HL-60 (cell line): Measurements from ENCODE around the gene JAGN1.
"Not testable (repeated sequence)": the region's sequence is repeated elsewhere in the genome, so short reads cannot be mapped to it uniquely, and the experiment has no call there.

Experiments
- DNase-seq, 2 experiments: peaks; one replicate each; pipeline ENCODE4 v3.0.0-alpha.2; 2010 to 2020; ENCODE audit warnings: low read depth in 1 of 2, low spot score in 1 of 2
- H3K27ac ChIP-seq: fragments of 250-450 bp; sonication (Bioruptor Pico); replicated peaks from 2 replicates; pipeline ENCODE4 v1.5.1; 2020; ENCODE audit warnings: mild to moderate bottlenecking, moderate library complexity
- H3K27me3 ChIP-seq: fragments of 250-450 bp; sonication (Bioruptor Pico); 2 replicates; pipeline ENCODE4 v1.5.1; 2021; ENCODE audit warnings: mild to moderate bottlenecking, moderate library complexity; ENCODE audit not compliant: insufficient read depth, poor library complexity, severe bottlenecking
- H3K4me3 ChIP-seq: replicated peaks from 2 replicates; pipeline ENCODE4 v1.5.1; 2011; ENCODE audit warnings: mild to moderate bottlenecking, control low read depth, low read length; ENCODE audit not compliant: insufficient read depth
- CTCF ChIP-seq: IDR thresholded peaks from one replicate; pipeline ENCODE4 v1.5.1; 2011; ENCODE audit warnings: low read length, control low read depth, inconsistent platforms; ENCODE audit not compliant: insufficient read depth
- GABPA ChIP-seq: IDR thresholded peaks from 2 replicates; pipeline ENCODE4 v1.6.1; 2012; ENCODE audit warnings: low read depth
- POLR2AphosphoS5 ChIP-seq: IDR thresholded peaks from 2 replicates; pipeline ENCODE4 v1.6.1; 2012; ENCODE audit warnings: low read depth
- REST ChIP-seq: IDR thresholded peaks from 2 replicates; pipeline ENCODE4 v1.6.1; 2012; ENCODE audit warnings: low read depth; ENCODE audit not compliant: insufficient replicate concordance
- SPI1 ChIP-seq: IDR thresholded peaks from 2 replicates; pipeline ENCODE4 v1.6.1; 2012; ENCODE audit warnings: low read depth, mild to moderate bottlenecking, borderline replicate concordance

JAGN1 gene

GRCh38 chr3:9937486-9938238 is 47.3 kb downstream of the JAGN1 start:
- Histone ChIP-seq H3K4me3 (no peak overlapping the region), H3K27ac (no peak overlapping the region), H3K27me3 (no peaks in the 10 kb centered on the region)
- TF ChIP-seq GABPA (no peak), SPI1 (no peak), REST (no peak), POLR2AphosphoS5 (no peak), CTCF (no peak)
- DNase-seq, result no peak

- H3K4me3 ChIP-seq, result no peak overlapping the region
- DNase-seq, result no peak
Observed at GRCh38 chr3:9938966-9939365, 48.6 kb downstream of the JAGN1 start.

GRCh38 chr3:9939906-9940305 is 49.5 kb downstream of the JAGN1 start:
- not testable (repeated sequence) for H3K4me3 ChIP-seq, DNase-seq, H3K27ac ChIP-seq, H3K27me3 ChIP-seq

More at GRCh38 chr3:9938966-9939365, 48.6 kb downstream of the JAGN1 start:
- no peaks in the 10 kb centered on the region for H3K27me3 ChIP-seq
- TF ChIP-seq GABPA (no peak), REST (no peak), CTCF (no peak), POLR2AphosphoS5 (no peak), SPI1 (no peak)
- H3K27ac ChIP-seq, result no peak overlapping the region

- no peak for TF ChIP-seq CTCF
- TF ChIP-seq REST, result no peak
- no peak for TF ChIP-seq SPI1
- no peak for TF ChIP-seq GABPA
- TF ChIP-seq POLR2AphosphoS5, result no peak
- Histone ChIP-seq H3K4me3 (no peak overlapping the region), H3K27me3 (no peaks in the 10 kb centered on the region), H3K27ac (no peak overlapping the region)
- DNase-seq, result no peak
Observed at GRCh38 chr3:9940746-9941145, 50.3 kb downstream of the JAGN1 start.
